CD4-positive, alpha-beta T cell treated with Interferon alpha-2 for 1 hour (primary cell): ENCODE results near the gene RNF157.

Experiments used
- DNase-seq, 2 donors: peaks; one replicate each; pipeline ENCODE4 v3.0.0-alpha.2; 2020 to 2022

RNF157 gene

DNA sequence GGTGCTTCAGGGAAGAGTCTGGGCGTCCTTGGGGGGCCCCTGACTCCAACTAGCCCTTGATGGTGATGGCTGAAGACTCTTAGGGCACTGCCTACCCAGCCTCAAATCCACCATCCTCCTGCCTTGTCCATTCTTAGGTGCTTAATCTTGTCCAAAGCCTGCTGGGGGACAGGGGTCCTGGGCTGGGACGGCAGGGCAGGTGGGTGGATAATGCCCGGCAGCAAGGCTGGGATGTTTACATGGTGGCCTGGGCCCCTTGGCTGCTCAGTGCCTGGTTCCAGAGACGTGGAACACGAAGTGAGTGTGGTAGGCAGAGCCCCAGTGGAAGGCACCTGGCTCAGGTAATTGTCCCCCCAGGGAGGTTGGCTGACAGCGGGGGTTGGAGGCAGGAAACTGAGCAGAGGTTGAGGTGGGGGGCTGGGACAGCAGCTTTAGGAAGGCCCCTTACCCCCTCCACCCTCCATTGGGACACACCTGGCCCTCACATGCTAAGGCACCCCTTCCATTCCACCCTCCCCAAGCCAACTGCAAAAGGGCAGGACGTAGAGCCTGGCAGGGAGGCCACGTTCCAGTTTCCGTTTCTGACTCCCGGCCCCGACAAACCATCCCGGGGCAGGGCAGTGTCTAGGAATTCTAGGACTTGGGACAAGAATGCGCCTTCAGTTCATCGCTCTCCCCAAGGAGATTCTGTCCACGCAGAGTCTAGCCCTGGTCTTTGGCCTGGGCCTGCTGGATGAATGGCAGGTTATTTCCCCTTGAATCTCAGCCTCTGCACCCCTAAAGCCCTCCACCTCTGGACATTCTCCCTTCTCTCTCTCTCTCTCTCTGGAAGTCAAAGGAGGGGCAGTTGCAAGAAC lies 101.2 kb downstream of the RNF157 start:
- DNase-seq = no peak

GRCh38 chr17:76138234-76138895 lies 101.9 kb downstream of the RNF157 start:
- no peak for DNase-seq

- no peak for DNase-seq
These were observed 102.7 kb downstream of the RNF157 start for GRCh38 chr17:76137351-76138233.

GRCh38 chr17:76137001-76137350 lies 103.3 kb downstream of the RNF157 start:
- no peak for DNase-seq

- no peak for DNase-seq
These were observed 103.9 kb downstream of the RNF157 start for GRCh38 chr17:76136276-76137000.

- DNase-seq = no peak
These were observed 104.5 kb downstream of the RNF157 start for GRCh38 chr17:76135810-76136188.

DNA sequence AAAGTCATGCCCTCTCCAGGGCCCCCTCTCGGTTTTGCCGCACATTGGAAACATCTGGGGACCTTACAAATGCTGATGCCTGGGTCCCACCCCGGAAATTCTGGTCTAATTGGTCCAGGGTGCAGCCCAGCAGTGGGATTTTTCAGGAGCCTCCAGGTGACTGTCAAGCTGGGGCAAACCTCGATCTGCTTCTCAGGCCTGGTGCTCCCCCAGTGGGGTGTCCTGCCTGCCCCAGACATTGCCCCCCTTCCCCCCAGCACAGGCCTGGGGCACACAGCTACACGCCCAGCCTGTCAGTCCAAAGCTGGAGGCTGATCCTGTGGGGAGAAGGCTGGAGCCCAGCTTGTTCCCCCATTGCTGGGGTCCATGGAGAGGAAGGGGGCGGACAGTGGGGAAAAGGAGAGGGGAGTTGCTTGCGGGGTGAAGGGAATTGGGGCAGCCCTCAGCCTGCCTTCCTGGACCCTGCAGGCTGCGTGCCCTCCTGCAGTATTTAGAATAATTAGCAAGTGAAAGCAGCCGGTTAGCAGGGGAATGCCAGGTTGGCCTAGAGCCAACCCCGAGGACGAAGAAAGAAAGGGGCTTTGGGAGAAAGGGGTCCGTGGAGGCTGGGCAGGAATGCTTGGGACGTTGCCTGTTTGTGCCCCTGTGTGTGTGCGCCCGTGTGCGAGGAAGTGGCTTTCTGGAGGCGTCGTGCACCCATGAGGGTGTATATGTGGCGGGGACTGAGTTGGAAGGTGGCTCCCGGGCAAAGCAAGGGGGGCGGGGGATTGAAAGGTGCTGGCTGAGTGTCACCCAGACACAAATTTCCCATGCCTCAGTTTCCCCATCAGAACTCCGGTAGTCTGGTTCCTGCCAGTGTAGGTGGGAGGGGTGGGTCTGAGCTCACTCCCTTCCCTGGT lies 105.1 kb downstream of the RNF157 start:
- DNase-seq = no peak

DNA sequence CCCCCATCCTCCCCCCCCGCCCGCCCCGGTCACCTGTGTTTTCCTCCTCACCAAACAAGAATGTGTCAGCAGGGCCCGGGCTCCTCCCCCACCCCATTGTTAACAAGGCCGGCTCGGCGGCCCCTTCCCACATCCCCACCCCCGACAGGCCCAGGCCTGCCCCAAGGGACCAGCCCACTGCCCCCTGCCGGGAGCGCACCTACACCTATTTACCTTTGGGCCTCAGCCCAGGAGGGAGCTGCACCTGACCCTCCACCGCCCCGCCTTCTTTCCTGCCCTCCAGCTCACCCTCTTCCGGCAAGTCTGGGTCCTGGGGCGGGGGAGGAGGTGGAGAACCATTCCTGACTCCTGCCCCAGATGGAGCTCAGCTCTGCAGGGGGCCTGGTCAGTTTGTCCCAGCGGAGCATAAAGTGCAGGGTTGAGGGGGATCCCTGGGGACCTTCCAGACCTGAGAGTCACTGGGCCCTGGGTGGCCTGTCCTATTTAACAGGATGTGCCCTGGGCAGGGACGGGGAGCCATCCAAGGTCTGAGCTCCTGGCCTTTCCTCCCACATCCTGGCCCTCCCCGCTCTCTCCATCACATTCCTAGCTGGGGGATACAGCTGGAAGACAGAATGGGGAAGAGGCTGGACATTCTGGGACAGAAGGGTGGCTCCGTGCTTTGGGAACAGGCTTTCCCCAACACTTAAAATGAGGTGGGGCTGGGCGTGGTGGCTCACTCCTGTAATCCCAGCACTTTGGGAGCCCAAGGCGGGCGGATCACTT lies 107.5 kb downstream of the RNF157 start:
- DNase-seq = no peak

DNA sequence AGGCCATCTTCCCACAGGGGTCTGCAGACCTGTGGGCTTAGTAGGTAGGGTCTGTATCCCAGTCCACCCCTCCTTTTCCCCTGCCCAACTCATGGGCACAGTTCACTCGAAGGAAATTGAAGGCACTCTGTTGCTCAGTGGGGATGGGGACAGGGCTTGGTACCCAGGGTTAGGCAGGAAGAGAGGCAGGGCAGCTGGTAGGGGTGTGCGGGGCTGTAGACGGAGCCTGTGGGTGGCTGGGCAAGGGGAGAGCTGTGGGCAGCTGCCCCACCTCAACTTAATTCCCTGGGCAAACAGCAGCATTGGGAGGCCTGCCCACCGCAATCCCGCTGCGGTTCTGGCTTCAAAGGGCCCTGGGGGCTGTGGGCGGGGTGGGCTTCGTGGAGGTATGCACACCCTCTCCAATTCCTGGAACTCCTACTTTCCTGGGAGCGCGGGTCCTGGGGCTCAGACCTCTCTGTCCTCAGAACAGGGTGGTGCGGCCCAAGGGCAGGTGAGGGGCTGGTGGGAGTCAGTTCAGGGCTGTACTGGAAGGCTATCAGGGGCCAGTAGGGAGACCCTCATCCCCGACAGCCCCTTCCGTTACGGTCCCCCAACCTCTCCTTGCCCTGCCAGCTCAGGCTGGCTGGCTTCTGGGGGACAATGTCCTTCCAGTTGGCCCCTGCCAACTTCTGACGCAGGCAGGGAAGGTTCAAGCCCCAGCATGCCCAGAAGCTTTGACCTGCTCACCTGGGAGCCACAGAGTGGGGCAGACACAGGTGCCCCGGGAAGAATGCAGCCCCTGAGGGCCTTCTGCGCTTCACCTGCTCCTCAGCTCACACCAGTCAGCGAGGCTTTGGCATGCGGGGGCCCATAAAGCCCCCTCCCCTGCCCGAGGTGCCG lies 108.4 kb downstream of the RNF157 start:
- no peak for DNase-seq

DNA sequence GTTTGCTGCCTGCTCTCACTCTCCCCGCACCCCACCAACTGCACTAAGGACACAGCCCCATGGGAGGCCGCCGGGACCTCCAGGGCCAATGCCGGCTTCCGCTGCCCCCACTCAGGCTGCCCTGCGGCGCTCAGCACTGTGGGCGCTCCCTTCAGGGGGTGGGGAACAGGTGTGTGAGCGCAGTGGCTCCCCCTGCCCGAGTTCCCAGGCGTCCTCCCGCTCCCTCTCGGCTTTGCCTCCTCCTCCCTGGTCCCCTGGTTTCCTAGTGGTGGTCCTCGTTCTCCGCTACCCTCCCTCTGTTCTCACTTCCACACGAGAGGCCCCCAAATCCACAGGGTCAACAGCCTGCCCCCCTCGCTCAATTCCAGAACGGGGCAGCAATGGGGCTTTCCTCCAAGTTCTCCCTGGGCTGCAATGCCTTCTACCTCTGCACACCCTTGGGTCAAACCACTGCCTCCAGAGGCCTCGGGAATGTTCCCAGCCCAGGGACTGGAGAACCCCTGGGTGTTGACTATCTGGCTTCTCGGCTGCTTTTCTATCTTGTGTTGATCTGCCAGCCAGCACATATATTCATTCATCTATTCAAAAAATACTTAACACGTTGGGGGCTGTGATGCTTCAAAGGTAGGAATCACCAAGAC lies 109.1 kb downstream of the RNF157 start:
- no peak for DNase-seq

DNA sequence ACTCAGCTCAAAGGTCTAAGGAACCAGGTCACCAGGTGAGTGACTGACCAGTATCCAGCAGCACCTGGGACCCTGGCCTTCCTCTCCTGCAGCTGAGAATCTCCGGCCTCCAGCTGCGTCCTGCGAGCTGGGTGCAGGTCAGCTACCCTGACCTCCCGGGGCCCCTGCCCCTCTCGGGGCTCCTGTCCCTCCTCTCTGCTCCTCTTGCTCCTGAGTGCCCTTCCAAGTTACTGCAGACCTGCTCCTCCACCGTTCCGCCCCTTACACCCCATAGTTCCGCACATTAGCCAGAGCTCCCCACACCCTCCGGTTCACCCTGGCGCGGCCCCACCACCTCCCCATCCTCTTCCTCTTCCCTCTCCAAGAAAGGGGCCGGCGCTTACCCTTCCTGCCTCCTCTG lies 109.8 kb downstream of the RNF157 start:
- no peak for DNase-seq

GRCh38 chr17:76125922-76126321 lies 114.4 kb downstream of the RNF157 start:
- no peak for DNase-seq

DNA sequence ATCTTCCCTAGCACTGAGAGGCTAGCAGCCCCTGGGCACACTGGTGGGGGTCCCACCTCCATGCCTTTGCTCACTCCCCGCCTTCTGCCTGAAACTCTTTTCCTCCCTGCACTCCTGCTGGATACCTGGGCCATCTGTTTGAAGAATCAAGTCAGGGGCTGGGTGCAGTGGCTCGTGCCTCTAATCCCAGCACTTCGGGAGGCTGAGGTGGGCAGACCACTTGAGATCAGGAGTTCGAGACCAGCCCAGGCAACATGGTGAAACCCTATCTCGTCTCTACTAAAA lies 115.0 kb downstream of the RNF157 start:
- DNase-seq = no peak

DNA sequence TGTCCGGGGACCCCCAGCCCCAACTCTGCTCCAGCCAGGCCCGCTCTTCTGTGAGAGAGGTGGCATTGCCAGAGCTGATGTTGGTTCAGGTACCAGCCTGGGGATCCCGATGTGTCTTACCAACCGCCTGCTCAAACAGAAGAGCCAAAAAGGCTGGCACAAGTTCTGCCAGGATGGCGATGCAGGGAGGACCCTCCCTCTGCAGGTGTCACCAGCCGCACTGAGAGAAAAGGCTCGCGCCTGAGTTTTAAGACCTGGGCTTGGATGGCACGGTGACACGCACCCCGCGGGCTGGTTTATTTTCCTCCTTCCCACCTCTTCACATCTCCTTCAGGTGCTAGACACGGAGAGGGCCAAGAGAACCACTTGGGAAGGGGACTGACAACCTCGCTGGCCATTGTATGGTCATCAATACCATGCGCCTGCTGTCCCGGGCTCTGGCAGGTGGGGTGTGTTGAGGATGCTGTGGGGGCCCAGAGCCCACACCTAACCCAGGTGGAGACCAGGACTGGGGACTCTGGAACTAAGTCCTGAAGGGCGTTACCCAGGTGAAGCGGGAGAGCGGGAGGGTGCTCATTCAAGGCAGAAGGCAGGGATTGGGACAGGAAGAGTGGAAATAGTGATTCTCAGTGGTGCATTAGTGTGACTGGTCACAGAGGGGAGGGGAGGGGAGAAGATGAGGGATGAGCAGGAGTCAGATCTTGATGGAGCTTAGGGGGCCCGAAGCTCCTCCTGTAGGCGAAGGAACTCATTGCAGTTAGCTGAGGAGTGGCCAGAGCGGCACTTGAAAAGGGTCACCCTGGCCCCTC lies 115.5 kb downstream of the RNF157 start:
- DNase-seq = no peak

DNA sequence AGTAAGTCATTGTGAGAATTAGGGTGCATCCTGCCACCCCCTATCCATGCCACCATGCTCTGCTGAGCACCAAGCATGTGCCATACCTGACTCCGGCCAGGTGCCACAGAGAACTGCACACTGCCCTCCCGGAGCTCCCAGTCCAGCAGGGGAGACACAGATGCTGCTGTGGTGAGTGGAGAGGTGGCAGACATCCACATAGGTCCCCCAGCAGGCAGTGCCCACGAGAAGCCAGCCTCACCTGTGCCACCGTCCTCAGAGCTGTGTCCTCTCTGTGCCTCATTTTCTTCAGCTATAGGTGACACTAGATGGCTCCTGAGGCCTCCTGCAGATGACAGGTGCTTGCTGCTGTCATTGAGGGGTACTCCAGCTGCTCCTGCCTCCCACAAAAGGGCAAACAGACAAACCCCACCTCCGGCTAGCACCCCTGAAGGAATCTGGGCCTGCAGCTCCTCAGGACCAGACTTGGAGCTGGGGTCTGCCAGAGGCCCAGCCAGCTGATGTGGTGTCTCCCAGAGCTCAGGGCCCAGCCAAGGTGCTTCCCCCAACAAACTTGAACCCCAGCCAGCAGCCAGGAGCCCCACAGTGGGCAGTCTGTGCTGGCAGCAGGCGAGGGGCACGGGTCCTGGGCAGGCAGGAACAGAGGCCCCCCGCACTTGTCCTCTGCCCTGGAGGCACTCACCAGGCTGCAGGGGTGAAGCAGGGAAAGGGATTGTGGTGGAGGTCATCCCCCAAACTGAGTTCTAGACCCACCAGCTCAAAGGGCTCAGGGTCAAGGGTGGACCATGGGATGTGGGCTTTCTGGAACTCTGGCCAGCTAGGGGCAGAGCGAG lies 116.3 kb downstream of the RNF157 start:
- DNase-seq = no peak

DNA sequence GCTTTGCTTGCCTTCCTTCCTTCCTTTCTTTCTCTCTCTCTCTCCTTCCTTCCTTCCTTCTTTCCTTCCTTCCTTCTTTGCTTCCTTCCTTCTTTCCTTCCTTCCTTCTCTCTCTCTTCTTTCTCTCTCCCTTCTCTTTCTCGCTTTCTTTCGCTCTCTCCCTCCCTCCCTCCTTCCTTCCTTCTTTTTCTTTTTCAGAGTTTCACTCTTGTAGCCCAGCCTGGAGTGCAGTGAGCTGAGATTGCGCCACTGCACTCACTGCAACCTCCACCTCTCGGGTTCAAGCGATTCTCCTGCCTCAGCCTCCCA lies 117.1 kb downstream of the RNF157 start:
- no peak for DNase-seq

- no peak for DNase-seq
These were observed 117.7 kb downstream of the RNF157 start for GRCh38 chr17:76122431-76123190.
